H1 (cell line): ENCODE data around the gene MYBPC1. TPM values are rescaled to one million over a fixed set of nuclear protein-coding genes. Genes with fewer than 3 reads are reported as not detected.

Experiments used
- KDM1A ChIP-seq: fragments of 200-600, 300-600 bp; sonication (generic); IDR thresholded peaks from 2 replicates; pipeline ENCODE4 v1.7.1; 2016; ENCODE audit warnings: mild to moderate bottlenecking, low read length, borderline replicate concordance
- POU5F1 ChIP-seq: IDR thresholded peaks from 2 replicates; pipeline ENCODE4 v1.6.1; 2011; ENCODE audit warnings: low read depth, mild to moderate bottlenecking, low read length, moderate library complexity
- ZNF274 ChIP-seq: IDR thresholded peaks from 2 replicates; pipeline ENCODE4 v1.7.0; 2012; ENCODE audit warnings: low read length, borderline replicate concordance; ENCODE audit errors: extremely low read depth
- polyA plus RNA-seq, 7 experiments: library from polyadenylated mRNA; depleted of rRNA in 3 of 7; stranded (reverse) in 5 of 7; unstranded in 2 of 7; fragments of >200 nt in 5 of 7; fragments of 200-250 nt in 2 of 7; gene quantifications; 1 replicate in 5 of 7; 2 replicates in 1 of 7; 4 replicates in 1 of 7; pipeline versions ENCODE4 v1.2.1 to v1.2.3, GENCODE V29; 2011 to 2013; ENCODE audit warnings: missing spikeins in 2 of 7, mixed read lengths in 2 of 7
- total RNA-seq: library from RNA; stranded (reverse); fragmentation: NEBNext Ultra II Directional; extraction: Animal tissue kit (Norgen Biotek cat#: 25700); gene quantifications from 2 replicates; pipeline ENCODE4 v1.2.1, GENCODE V29; 2021
- TF ChIP-seq, protein P1 (sequence below): IDR thresholded peaks from 2 replicates; pipeline ENCODE4 v1.6.1; 2012; ENCODE audit warnings: low read length, inconsistent platforms
- TF ChIP-seq, protein P2 (sequence below): IDR thresholded peaks from 2 replicates; pipeline ENCODE4 v1.6.1; 2012; ENCODE audit warnings: inconsistent platforms

The MYBPC1 gene
- total and polyA plus RNA-seq, 2 of the 8 experiments (the other 6 are each of a cell fraction or from before 2014, with no cell fraction given) = not detected

DNA sequence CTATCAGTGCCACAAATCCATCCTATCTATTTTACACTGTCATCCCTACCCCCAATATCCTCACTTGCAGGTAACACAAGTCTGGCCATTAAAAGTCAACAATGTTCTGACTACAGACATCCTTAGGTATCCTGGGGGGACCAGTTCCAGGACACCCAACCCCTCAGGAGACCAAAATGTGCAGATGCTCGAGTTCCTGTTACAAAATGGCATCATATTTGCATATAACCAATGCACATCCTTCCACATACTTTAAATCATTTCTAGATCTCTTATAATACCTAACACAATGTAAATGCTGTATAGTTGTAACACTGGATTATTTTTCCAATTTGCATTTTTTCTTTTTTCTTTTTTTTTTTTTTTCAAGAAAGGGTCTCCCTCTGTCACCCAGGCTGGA lies 137.5 kb downstream of the MYBPC1 start (continued):
- TF ChIP-seq, protein P1, sequence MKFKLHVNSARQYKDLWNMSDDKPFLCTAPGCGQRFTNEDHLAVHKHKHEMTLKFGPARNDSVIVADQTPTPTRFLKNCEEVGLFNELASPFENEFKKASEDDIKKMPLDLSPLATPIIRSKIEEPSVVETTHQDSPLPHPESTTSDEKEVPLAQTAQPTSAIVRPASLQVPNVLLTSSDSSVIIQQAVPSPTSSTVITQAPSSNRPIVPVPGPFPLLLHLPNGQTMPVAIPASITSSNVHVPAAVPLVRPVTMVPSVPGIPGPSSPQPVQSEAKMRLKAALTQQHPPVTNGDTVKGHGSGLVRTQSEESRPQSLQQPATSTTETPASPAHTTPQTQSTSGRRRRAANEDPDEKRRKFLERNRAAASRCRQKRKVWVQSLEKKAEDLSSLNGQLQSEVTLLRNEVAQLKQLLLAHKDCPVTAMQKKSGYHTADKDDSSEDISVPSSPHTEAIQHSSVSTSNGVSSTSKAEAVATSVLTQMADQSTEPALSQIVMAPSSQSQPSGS = no peak
- TF ChIP-seq, protein P2, sequence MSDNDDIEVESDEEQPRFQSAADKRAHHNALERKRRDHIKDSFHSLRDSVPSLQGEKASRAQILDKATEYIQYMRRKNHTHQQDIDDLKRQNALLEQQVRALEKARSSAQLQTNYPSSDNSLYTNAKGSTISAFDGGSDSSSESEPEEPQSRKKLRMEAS = no peak
- TF ChIP-seq ZNF274 = no peak
- no peak for TF ChIP-seq POU5F1
- TF ChIP-seq KDM1A = no peak
